Pons (tissue), 1 donor: ENCODE data around the gene CRIP3.
"Not testable (repeated sequence)": the region's sequence is repeated elsewhere in the genome, so short reads cannot be mapped to it uniquely, and the experiment has no call there.

Experiments
- DNase-seq: peaks from one replicate; pipeline ENCODE4 v3.0.0-alpha.2; 2016; ENCODE audit warnings: low spot score

CRIP3 gene

DNA sequence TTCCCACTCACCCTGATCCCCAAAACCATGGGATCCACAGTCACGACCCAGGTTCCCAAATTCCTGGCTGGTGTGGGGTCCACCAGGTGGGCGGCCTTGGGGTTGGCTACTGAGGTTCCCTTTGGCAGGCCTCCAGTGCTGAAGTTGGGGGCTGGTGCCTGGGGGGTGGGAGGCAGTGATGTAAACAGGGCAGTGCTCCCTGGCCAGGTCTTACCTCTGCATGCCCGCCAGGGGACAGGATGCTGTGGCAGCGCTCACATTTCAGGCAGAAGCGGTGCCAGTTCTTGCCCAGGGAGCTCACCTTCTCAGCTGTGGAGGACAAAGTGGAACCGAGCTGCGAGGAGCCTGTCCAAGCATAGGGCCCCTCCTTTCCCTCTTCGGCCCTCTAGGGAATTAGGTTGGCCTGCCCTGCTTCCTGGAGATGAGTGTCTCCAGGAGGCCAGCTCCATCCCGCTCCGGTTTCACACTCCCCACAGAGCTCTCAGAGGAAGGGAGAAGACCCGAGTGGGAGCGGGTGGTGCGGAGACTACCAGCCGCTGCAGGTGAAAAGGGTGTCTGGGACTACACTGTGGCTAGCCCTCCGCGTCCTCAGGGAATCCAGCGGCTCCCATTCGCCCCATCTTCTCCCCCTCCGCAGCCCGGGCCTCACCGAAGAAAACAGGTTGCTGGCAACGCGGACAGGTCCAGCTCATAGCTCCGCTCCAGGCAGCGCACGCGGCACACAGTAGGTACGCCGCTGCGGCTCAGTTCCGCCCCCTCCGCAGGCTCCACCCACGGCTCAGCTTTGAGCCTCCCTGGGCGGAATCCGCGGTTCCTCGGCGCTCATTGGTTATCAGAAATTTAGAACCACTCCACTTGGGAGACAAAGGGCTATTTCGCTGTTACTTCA, at the start of gene CRIP3:
CRIP3 (minus strand) TSS at position 726 of the 889 bp plus-strand sequence; CDS start at position 692, 34 bp downstream.
- no peak for DNase-seq

DNA sequence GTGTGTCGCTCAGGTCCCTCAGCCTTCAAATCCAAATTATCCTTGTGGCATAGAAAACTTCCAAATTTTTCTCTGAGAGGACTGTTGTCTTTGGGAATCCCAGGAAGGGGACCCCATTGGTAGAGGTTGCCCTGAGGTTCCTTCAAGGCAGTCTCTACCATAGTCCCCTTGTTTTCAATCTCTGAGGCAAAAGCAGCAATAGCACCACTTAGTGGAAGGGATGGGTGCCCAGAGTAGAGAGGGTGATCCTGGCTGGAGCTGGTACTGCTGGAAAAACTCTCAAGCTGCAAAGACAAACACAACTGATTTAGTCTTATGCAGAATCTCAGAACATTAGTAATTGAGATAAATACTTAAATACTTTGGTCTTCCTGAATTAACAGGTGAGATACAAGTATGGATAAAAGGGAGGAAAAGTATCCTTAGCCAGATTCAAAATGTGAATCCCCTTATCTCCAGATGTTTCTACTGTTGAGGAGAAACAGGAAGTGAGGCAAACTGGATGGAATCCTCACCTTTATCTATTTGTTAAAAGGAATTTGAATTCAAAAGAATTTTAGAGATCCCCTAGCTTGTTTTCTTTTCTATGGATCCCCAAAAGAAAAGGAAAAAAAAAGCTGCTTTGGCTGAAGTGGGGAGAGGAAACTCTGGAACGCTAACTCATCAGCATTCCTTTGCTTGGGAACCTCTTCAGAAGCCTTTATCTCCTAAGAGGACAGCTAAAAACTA, 47.4 kb upstream of the CRIP3 start:
- peak; percentile 45 for DNase-seq

GRCh38 chr6:43351951-43352350, 43.3 kb upstream of the CRIP3 start:
- DNase-seq, result not testable (repeated sequence)

GRCh38 chr6:43347444-43347843, 38.8 kb upstream of the CRIP3 start:
- no peak for DNase-seq

GRCh38 chr6:43347021-43347420, 38.4 kb upstream of the CRIP3 start:
- no peak for DNase-seq

DNA sequence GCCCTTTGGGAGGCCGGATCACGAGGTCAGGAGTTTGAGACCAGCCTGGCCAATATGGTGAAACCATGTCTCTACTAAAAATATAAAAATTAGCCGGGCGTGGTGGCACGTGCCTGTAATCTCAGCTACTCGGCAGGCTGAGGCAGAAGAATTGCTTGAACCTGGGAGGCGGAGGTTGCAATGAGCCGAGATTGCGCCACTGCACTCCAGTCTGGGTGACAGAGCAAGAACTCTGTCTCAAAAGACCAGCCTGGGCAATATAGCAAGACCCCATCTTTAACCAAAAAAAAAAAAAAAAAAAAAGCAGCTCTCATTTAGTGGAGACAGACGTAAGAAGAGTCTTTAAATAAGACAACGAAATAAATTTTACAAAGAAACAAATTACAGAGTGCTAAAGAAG, 37.6 kb upstream of the CRIP3 start:
- DNase-seq, result not testable (repeated sequence)

DNA sequence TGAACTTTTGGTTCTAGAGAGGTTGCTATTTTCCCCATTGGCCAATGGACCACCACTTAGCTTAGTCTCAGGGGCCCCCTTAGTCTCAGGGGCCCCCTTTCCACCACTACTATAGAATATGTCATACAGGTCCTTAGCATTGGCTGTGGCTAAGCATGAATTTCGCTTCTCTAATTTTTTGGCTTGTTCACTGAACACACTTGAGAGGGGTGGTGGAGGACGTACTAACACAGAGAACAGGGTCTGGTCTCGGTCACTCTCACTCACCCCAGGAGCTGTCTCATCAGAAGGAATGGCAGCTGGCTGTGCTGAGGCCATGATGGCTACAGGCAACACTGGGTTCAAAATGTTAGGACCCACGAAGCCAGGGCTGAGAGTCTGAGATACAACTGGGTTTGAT, 30.5 kb upstream of the CRIP3 start:
- DNase-seq, result no peak

- no peak for DNase-seq
These were observed 29.6 kb upstream of the CRIP3 start for GRCh38 chr6:43338243-43338642.

GRCh38 chr6:43336382-43336781, 27.8 kb upstream of the CRIP3 start:
- peak; percentile 22 for DNase-seq

DNA sequence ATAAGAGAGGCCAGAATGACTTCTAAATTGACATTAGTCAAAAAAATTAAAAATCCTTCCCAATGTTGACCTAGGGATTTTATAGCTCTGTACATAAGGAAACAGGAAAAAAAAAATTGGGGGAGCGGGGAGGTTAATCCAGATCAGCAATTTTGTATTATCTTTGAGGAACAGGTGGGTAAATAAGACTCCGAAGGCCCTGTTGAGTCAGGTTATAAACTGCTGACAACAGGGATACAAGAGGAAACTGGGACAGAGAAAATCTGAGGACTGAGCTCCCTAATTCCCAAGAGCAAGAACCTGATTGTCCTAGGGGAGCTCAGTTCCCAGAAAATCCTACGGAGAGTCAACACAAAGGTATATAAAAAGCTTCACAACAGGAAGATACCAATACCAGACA, 26.8 kb upstream of the CRIP3 start:
- no peak for DNase-seq

DNA sequence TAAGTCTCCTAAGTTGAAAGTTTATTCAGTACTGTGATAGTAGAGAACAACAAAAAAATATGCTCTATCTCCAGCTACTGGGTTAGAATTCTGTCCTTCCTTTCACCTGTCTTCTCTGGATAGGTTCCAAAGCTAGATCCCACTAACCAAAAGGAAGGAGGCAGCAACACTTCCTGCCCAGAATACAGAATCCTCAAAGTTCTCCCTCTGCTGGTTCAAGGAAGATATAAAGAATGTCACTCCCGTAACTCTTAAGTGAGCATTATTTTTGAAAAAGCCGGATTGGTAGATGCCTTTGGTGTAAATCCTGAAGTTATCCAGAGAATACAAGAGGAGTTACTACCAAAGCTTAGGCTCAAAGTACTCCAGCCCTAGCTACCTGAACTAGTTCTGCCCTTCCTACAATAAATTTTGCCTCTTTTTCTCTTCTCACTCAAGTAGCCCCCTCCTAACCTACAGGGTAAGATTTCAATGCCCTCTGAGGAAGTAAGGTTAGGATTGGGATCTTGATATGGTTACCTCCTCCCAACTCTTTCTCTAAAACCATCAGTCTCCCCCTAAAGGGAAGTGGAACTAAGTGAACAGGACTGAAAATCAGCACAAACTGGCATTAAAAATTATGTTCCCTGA, 26.0 kb upstream of the CRIP3 start:
- DNase-seq, result no peak

GRCh38 chr6:43331891-43332290, 23.3 kb upstream of the CRIP3 start:
- DNase-seq, result no peak

- DNase-seq, result no peak
These were observed 22.8 kb upstream of the CRIP3 start for GRCh38 chr6:43331470-43331869.

DNA sequence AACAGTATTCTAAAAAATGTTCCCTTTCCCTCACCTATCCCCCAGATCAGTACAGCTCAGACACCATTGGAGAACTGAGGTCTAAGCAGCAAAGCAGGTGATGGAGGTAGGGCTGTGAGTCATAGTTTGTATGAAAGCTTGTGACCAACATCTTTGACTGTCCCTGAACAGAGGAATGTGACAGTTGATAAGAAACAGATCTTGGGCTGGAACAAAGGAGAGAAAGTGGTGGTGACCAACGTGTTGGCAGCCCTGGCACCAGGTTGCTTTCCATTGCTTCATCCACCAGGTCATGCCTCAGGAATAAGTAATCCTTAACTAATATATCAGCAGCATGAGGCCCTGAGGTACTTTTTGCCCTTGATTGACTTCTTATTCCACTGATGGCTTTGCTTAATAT, 19.9 kb upstream of the CRIP3 start:
- no peak for DNase-seq

DNA sequence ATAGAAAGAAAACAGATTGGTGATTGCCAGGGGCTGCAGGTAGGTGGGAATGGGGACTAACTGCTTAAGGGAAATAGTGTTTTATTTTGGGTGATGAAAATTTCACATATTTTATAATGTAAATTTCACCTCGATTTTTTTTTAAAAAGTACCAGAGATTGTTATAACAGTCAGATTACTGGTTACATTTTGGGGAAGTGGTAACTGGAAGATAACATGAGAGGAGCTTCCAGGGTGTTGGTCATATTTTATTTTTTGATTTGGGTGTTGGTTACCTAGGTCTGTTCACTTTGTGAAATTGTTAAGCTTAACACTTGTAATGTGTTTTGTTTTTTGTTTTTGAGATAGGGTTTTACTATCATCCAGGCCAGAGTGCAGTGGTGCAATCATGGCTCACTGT, 17.2 kb upstream of the CRIP3 start:
- no peak for DNase-seq

DNA sequence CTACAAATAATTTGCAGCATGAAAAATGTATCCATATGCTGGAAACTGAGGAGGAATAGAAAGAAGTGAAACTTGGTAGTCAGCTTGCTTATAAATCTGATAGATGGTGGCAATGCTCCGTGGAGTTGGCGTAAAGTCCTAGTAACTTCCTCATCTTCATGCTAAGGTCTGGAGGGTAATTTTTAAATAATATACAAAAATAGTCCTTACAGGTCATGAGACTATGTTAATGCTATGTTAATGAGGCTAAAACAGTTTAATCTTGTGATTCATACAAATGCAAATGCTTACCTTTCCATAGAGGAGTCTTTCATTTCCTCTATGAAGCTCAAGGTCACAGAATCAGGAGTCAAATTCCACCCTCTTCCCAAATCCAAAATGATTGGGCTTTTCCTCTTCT, 9.4 kb upstream of the CRIP3 start:
- no peak for DNase-seq

GRCh38 chr6:43313813-43314212, 5.2 kb upstream of the CRIP3 start:
- DNase-seq, result no peak

GRCh38 chr6:43311666-43312065, 3.0 kb upstream of the CRIP3 start:
- DNase-seq, result peak; percentile 19

DNA sequence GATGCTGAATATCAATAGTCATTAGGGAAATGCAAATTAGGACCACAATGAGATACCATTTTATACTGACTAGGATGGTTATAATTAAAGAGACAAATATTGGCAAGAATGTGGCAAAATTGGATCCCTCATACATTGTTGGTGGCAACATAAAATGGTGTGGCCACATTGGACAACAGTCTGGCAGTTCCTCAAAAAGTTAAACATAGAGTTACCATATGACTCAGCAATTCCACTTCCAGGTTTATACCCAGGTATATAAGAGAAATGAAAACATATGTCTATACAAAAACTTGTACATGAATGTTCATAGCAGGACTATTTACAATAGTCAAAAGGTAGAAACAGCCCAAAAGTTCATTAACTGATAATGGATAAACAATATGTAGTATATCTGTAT, 2.0 kb upstream of the CRIP3 start:
- DNase-seq, result no peak

GRCh38 chr6:43310134-43310533, 1.5 kb upstream of the CRIP3 start:
- DNase-seq, result no peak

DNA sequence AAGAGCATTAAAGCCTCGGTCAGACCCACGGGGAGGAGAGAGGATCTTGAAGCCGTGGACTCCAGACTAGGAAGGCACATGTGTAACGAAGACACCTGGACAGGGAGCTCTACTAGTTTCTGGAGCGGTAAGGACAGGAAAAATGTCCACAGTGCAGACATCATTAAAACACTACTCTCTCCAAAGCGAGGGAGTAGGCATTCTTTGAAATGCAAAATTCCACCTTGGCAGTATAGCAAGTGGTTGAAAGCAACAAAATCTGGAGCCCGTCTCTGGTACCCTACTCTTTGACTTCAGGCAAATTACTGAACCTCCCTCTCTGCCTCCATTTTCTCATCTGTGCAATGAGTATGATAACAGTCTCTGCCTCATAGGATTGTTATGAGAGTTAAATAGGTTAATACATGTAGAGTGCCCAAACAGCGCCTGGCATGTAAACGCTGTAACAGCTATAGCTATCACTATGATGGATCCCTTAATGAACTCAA, 408 bp upstream of the CRIP3 start:
- DNase-seq, result no peak

- DNase-seq, result no peak
These were observed 1.1 kb downstream of the CRIP3 start for GRCh38 chr6:43307451-43308100.
